Measurements from ENCODE around the gene SLC29A4.
"Not testable (repeated sequence)": the region's sequence is repeated elsewhere in the genome, so short reads cannot be mapped to it uniquely, and the experiment has no call there.

The SLC29A4 gene

GRCh38 chr7:5295039-5296014 lies 12.6 kb downstream of the SLC29A4 start:
- no peak for DNase-seq (ENCODE audit: low read depth in 3 of 3, low spot score in 1 of 3)

DNA sequence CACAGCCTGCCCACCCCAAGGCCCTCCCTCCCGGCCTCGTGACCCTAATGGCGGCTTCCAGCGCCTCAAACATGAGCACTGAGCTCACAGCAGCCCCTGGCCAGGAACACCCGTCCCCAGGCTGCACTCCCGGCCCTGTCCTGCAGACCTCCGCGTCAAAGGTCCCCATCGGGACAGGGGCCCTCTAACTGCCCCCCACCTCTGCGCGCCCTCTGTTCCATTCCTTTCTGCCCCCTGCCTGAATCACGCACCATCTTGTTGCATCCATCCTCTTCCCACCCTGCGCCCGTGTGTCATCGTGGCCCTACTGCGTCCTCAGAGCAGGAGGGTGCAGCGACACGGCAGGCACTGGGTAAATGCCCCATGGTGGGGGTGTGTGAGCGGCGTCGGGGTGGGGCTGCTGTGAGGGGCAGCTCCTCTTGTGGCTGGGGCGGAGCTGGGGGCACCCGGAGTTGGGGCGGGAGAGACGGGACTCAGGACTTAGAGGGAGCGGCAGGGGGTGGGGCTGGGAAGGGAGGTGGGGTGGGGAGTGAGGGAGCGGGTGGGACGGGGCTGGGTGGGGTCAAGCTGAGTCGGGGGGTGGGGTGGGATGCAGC lies 13.4 kb downstream of the SLC29A4 start:
- DNase-seq (ENCODE audit: low read depth in 3 of 3, low spot score in 1 of 3): no peak

GRCh38 chr7:5296611-5297226 lies 14.0 kb downstream of the SLC29A4 start:
- DNase-seq (ENCODE audit: low read depth in 3 of 3, low spot score in 1 of 3): peak; percentile 28 to 56 (median 36)

DNA sequence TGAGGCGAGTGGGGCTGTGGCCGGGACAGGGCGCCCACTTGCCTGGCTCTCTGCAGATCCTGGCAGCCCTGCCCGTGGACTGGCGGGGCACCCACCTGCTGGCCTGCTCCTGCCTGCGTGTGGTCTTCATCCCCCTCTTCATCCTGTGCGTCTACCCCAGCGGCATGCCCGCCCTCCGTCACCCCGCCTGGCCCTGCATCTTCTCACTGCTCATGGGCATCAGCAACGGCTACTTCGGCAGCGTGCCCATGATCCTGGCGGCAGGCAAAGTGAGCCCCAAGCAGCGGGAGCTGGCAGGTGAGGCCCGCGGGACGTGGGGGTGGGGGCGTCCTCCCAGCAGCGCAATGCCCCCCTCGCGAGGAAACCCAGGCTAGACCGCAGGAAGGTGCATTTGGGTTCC lies 17.6 kb downstream of the SLC29A4 start:
- no peak for DNase-seq (ENCODE audit: low read depth in 3 of 3, low spot score in 1 of 3)

- DNase-seq (ENCODE audit: low read depth in 3 of 3, low spot score in 1 of 3): no peak
Measured at GRCh38 chr7:5302577-5302976, 19.8 kb downstream of the SLC29A4 start.

DNA sequence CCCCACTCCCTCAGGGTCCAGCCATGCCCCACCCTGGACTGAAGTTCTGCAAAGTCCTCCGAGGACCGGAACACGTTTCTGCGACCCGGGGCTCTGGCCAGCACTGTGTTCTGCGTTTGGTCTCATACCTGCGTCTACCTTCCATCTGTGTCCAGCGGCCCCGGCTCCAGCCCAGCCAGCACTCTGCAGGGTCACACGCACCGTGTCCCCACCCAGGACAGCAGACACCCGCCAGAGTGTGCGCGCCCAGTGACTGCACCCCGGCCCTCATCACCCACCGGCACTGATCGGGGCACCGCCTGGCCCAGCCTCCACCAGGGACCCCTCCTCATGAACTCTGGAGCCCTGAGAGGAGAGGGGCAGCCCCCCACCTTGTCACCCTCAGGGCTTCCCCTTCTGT lies 20.3 kb downstream of the SLC29A4 start:
- DNase-seq (ENCODE audit: low read depth in 3 of 3, low spot score in 1 of 3): no peak

GRCh38 chr7:5303591-5304505 lies 21.1 kb downstream of the SLC29A4 start:
- no peak for DNase-seq (ENCODE audit: low read depth in 3 of 3, low spot score in 1 of 3)

DNA sequence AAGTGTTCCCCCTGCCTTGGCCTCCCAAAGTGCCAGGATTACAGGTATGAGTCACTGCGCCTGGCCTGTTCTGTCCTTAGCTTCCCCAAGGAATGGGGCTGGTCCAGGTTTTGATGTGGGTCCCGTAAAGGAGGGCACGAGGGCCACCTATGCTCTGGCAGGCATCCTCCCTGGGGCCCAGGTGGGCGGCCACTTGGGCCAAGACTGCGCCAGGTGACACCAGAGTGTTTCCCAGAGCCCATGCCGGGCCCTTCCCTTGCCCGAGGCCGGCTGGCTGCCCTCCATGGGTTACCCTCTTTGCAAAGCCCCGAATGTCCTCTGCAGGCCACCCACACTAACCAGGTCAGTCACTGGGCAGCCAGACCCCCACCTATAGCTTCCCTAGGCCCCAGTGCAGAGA lies 22.3 kb downstream of the SLC29A4 start:
- not testable (repeated sequence) for DNase-seq (ENCODE audit: low read depth in 3 of 3, low spot score in 1 of 3)

DNA sequence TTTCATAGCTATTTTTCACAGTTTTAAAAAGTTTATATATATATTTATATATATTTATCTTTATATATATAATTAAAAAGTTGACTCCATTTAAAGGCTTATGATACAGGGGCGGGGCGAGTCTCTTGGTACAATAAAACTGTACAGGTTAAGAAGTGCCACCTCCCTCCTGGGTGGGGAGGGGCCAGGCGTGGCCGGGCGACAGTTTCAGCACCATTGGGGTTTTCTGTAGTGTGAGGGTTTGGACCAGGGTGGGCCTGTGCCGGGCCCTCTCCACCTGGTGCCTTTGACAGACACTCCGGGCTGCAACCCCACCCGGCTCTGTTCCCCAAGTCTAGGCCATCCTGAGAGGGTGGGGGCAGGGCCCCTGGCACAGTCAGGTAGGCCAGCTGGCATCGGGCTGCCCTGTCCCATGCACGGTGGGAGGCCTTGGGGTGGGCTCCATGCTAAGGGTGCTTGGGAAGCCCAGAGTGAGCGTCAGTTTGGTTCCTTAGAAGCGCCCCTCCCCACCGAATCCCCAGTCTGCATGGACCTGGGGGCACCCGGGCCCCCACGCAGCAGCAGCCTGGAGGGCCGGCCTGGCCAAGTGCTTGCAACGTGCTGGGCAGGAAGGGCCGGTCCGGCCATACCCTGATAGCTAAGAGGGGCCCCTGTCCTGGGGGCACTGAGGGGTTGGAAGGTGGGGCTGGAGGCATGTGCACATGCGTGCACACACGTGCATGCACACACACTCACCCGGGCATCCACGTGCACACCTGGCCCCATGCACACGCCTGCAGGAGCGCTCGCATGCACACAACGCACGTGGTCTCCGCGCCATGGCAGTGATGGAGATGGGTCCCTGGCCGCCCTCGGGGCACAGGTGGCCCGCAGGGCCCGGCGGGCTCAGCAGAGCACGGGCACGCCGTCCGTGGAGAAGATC lies 24.7 kb downstream of the SLC29A4 start:
- not testable (repeated sequence) for DNase-seq (ENCODE audit: low read depth in 3 of 3, low spot score in 1 of 3)

DNA sequence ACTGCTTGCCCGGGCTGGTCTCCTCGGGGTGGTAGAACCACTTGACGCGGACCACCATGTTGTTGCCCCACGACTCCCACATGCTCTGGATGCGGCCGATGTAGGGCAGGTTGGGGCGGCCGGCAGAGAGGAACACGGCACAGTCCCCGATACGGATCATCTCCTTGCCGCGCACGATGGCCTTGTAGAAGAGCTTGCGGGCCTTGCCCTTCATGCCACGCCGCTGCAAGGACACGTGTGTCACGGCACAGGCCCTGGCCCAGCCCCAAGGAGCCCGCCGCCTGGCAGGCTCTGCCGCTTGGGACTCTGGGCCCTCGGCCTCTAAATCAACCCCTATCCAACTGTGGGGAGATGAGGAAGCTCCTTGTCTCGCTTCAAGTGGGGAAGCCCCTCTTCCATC lies 26.4 kb downstream of the SLC29A4 start:
- DNase-seq (ENCODE audit: low read depth in 3 of 3, low spot score in 1 of 3): no peak

- DNase-seq (ENCODE audit: low read depth in 3 of 3, low spot score in 1 of 3): no peak
Measured at GRCh38 chr7:5310822-5311405, 28.2 kb downstream of the SLC29A4 start.

- not testable (repeated sequence) for DNase-seq (ENCODE audit: low read depth in 3 of 3, low spot score in 1 of 3)
Measured at GRCh38 chr7:5312276-5313070, 29.7 kb downstream of the SLC29A4 start.

- DNase-seq (ENCODE audit: low read depth in 3 of 3, low spot score in 1 of 3): not testable (repeated sequence)
Measured at GRCh38 chr7:5313076-5313885, 30.5 kb downstream of the SLC29A4 start.

GRCh38 chr7:5314864-5315263 lies 32.1 kb downstream of the SLC29A4 start:
- DNase-seq (ENCODE audit: low read depth in 3 of 3, low spot score in 1 of 3): no peak

DNA sequence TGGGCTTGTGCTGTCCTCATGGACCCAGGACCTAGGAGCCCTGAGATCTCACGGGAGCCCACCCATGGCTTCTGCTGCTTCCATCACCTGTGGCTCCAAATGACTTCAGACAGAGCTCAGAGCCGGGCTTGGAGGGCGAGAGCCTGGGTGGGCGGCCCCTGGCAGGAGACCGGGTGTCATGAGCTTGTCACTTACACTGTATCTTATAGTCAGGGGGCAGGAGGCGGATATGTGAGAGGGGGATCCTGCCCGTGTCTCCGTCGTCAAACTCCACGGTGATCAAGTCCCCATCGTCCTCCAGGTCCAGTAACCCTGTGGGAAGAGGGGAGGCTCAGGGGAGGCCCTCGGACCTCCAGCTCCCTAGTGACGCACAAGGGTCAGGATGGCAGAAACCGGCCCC lies 33.0 kb downstream of the SLC29A4 start:
- no peak for DNase-seq (ENCODE audit: low read depth in 3 of 3, low spot score in 1 of 3)

DNA sequence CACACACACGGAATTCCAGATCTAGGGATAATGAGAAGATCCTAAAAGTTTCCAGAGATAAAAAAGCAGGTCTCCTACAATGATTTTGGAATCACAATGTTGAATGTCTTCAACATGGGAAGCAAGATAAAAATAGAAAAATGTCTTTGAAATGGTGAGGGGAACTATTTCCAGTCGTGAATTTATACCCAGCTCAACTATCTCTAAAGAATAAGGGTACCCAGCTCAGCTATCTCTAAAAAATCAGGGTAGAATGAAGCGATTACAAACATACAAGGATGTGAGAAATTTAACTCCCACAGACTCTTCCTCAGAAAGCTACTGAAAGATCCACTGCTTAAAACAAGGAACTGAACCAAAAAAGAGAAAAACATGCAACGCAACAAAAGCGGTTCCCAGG lies 35.9 kb downstream of the SLC29A4 start:
- not testable (repeated sequence) for DNase-seq (ENCODE audit: low read depth in 3 of 3, low spot score in 1 of 3)

GRCh38 chr7:5320391-5320790 lies 37.6 kb downstream of the SLC29A4 start:
- DNase-seq (ENCODE audit: low read depth in 3 of 3, low spot score in 1 of 3): no peak
